HG02973 (cell line): ENCODE data around the gene TXNDC11.
"Not testable (repeated sequence)": the region's sequence is repeated elsewhere in the genome, so short reads cannot be mapped to it uniquely, and the experiment has no call there.

ENCODE experiments used
- ATAC-seq: cut with Tn5 transposase; IDR thresholded peaks from one replicate; pipeline ENCODE4 v1.9.1; 2021; ENCODE audit warnings: moderate library complexity; ENCODE audit not compliant: unreplicated experiment

The TXNDC11 gene

GRCh38 chr16:11742536-11743307 is at the start of gene TXNDC11:
TXNDC11 (minus strand) TSS chr16:11742857; CDS start chr16:11742730, 127 bp downstream.
- ATAC-seq = peak; percentile 84

GRCh38 chr16:11791144-11791828 is 48.6 kb upstream of the TXNDC11 start:
- ATAC-seq = no peak

GRCh38 chr16:11788914-11789313 is 46.3 kb upstream of the TXNDC11 start:
- ATAC-seq = no peak

- not testable (repeated sequence) for ATAC-seq
Observed at GRCh38 chr16:11784980-11785599, 42.4 kb upstream of the TXNDC11 start.

- not testable (repeated sequence) for ATAC-seq
Observed at GRCh38 chr16:11784381-11784780, 41.7 kb upstream of the TXNDC11 start.

- ATAC-seq = no peak
Observed at GRCh38 chr16:11784038-11784369, 41.3 kb upstream of the TXNDC11 start.

GRCh38 chr16:11783319-11784037 is 40.8 kb upstream of the TXNDC11 start:
- no peak for ATAC-seq

GRCh38 chr16:11781773-11782172 is 39.1 kb upstream of the TXNDC11 start:
- no peak for ATAC-seq

- ATAC-seq = no peak
Observed at GRCh38 chr16:11780991-11781680, 38.5 kb upstream of the TXNDC11 start.

- no peak for ATAC-seq
Observed at GRCh38 chr16:11779074-11779473, 36.4 kb upstream of the TXNDC11 start.

GRCh38 chr16:11774065-11774626 is 31.5 kb upstream of the TXNDC11 start:
- no peak for ATAC-seq

- no peak for ATAC-seq
Observed at GRCh38 chr16:11768849-11769248, 26.2 kb upstream of the TXNDC11 start.

- no peak for ATAC-seq
Observed at GRCh38 chr16:11762431-11762830, 19.8 kb upstream of the TXNDC11 start.

GRCh38 chr16:11759997-11760396 is 17.3 kb upstream of the TXNDC11 start:
- ATAC-seq = no peak

- no peak for ATAC-seq
Observed at GRCh38 chr16:11759163-11759834, 16.6 kb upstream of the TXNDC11 start.

- ATAC-seq = no peak
Observed at GRCh38 chr16:11757671-11758545, 15.3 kb upstream of the TXNDC11 start.

- ATAC-seq = no peak
Observed at GRCh38 chr16:11756248-11756647, 13.6 kb upstream of the TXNDC11 start.

- no peak for ATAC-seq
Observed at GRCh38 chr16:11755022-11755760, 12.5 kb upstream of the TXNDC11 start.
